GM12874 (cell line): Measurements from ENCODE around the gene TTC21A.

Experiments
- TF ChIP-seq, protein P1 (sequence below): IDR thresholded peaks from 2 replicates; pipeline ENCODE4 v1.5.1; 2011; ENCODE audit warnings: low read depth, mild to moderate bottlenecking, control low read depth, low read length, moderate library complexity; ENCODE audit not compliant: insufficient read depth

The TTC21A gene

DNA sequence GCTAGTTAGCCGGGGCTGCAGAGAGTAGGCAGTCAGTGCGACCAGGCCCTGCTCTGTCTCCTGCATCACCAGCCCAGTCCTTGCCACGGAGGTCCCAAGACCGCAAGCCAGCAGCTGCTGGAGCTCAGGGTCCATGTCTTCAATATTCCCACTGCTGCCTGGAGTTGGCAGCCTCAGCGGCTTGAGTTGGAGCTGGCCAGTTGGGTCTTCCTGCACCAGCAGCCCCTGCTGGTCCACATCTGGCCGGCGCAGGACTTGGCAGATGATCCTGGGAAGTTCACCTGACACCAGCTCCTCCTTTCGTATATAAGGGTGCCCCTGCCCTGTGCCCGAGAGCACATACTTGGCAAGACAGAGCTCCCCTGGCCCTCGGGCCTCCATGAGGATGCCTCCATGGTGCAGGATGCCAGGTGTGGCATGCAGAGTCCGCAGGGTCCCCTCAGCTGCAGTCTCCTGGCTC, 79.2 kb downstream of the TTC21A start:
- TF ChIP-seq, protein P1, sequence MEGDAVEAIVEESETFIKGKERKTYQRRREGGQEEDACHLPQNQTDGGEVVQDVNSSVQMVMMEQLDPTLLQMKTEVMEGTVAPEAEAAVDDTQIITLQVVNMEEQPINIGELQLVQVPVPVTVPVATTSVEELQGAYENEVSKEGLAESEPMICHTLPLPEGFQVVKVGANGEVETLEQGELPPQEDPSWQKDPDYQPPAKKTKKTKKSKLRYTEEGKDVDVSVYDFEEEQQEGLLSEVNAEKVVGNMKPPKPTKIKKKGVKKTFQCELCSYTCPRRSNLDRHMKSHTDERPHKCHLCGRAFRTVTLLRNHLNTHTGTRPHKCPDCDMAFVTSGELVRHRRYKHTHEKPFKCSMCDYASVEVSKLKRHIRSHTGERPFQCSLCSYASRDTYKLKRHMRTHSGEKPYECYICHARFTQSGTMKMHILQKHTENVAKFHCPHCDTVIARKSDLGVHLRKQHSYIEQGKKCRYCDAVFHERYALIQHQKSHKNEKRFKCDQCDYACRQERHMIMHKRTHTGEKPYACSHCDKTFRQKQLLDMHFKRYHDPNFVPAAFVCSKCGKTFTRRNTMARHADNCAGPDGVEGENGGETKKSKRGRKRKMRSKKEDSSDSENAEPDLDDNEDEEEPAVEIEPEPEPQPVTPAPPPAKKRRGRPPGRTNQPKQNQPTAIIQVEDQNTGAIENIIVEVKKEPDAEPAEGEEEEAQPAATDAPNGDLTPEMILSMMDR = no peak

DNA sequence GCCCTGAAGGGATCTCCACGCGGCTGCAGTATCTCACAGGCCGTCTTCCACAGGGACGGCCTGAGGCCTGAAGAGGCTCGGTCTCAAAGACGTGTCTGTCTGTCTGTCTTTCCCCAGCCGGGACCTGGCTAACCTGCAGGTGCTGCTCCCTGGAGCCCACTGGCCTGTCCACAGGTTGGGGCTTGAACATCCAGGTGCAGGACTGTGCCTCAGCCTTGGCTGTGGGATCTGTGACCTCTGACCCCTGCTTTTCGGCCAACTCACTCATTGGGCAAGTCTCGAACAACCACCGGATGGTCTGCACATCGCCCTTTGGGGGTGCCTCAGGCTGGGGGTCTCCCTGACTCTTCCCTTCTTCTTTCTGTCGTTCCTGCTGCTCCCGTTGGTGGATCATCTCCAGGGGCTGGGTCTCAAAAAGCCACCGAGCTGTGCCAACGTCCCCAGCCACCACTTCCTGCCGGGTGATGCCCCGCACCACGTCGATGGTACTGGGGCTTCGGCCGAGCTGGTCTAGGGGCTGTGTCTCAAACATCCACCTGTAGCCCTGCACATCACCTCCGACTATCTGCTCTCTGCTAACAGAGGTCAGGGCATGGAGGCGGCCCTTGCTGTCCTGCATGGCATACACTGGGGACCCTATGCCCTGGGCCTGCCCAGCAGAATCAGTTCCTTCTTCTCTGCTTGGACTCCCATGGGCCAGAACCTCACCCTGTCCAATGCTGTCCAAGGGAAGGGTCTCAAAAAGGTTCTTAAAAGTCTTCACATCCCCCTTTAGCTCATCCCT, 80.1 kb downstream of the TTC21A start:
- TF ChIP-seq, protein P1 = no peak
